HG02642 (cell line): Measurements from ENCODE around the gene NEUROD2.

ENCODE experiments used
- ATAC-seq: cut with Tn5 transposase; IDR thresholded peaks from one replicate; pipeline ENCODE4 v1.9.1; 2021; ENCODE audit warnings: mild to moderate bottlenecking; ENCODE audit not compliant: unreplicated experiment, poor library complexity

NEUROD2 gene

DNA sequence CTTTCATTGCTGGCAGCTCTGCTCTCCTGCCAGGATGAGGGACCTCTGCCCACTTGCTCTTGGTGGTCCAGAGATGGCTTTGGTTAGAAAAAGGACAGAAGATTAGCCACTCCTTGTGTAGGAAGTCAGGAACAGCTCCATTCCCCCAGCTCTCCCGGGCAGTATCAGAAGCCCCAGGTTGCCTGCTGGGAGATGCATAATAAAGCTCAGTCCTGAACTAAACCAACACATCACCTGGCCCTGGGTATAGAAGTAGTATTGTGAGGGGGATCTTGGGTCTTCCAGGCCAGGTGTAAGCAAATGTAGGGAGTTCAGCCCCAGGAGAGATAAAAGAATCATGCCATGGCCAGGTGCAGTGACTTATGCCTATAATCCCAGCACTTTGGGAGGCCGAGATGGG lies 52.4 kb downstream of the NEUROD2 start:
- ATAC-seq: no peak
